GM19452 (cell line): ENCODE data around the gene SHFL.

Experiments
- ATAC-seq: cut with Tn5 transposase; IDR thresholded peaks from one replicate; pipeline ENCODE4 v1.9.1; 2021; ENCODE audit not compliant: unreplicated experiment

Gene SHFL

GRCh38 chr19:10085641-10086590 lies at the start of gene SHFL:
SHFL (plus strand) TSS chr19:10086317; CDS start chr19:10086428, 111 bp downstream.
- ATAC-seq, result peak; percentile 84

- no peak for ATAC-seq
These were observed 49.5 kb upstream of the SHFL start for GRCh38 chr19:10036601-10037071.

GRCh38 chr19:10037367-10037766 lies 48.8 kb upstream of the SHFL start:
- ATAC-seq, result no peak

- ATAC-seq, result no peak
These were observed 48.3 kb upstream of the SHFL start for GRCh38 chr19:10037809-10038208.

- ATAC-seq, result no peak
These were observed 42.7 kb upstream of the SHFL start for GRCh38 chr19:10043286-10043927.

GRCh38 chr19:10044390-10044789 lies 41.7 kb upstream of the SHFL start:
- no peak for ATAC-seq

- ATAC-seq, result no peak
These were observed 40.7 kb upstream of the SHFL start for GRCh38 chr19:10045371-10045770.

- ATAC-seq, result no peak
These were observed 36.5 kb upstream of the SHFL start for GRCh38 chr19:10049626-10050025.

- no peak for ATAC-seq
These were observed 33.3 kb upstream of the SHFL start for GRCh38 chr19:10052602-10053360.

GRCh38 chr19:10061717-10062310 lies 24.3 kb upstream of the SHFL start:
- ATAC-seq, result no peak

- no peak for ATAC-seq
These were observed 17.9 kb upstream of the SHFL start for GRCh38 chr19:10068205-10068604.

- no peak for ATAC-seq
These were observed 17.1 kb upstream of the SHFL start for GRCh38 chr19:10069046-10069445.

GRCh38 chr19:10070730-10071446 lies 15.2 kb upstream of the SHFL start:
- no peak for ATAC-seq

- ATAC-seq, result no peak
These were observed 12.0 kb upstream of the SHFL start for GRCh38 chr19:10074153-10074552.

- no peak for ATAC-seq
These were observed 9.6 kb upstream of the SHFL start for GRCh38 chr19:10076535-10076934.

- no peak for ATAC-seq
These were observed 7.8 kb upstream of the SHFL start for GRCh38 chr19:10078329-10078728.

GRCh38 chr19:10079031-10079453 lies 7.1 kb upstream of the SHFL start:
- ATAC-seq, result no peak

GRCh38 chr19:10083911-10084310 lies 2.2 kb upstream of the SHFL start:
- no peak for ATAC-seq

GRCh38 chr19:10084803-10085202 lies 1.3 kb upstream of the SHFL start:
- ATAC-seq, result no peak

- no peak for ATAC-seq
These were observed 575 bp downstream of the SHFL start for GRCh38 chr19:10086591-10087192.
